ENCODE measurements around the gene MORC4.

DNA sequence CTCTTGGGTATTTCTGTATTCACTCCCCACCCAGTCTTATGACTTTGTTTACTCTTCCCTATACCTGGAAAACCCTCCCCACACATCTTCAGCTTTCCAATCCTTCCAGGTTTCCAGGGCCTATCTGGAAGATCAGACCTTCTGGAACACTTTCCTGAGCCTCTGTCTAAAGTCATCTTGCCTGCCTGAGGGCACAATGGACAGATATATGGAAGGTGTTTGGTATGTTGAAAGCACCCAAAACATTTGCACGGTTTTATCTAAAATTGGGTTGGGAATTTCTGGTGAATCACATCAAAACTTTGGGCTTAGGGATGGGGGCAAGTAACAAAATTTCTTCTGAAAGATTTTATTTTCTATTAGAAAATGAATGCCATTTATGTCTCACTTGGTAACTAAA is 63.8 kb downstream of the MORC4 start:
- TF ChIP-seq CTCF (IDR thresholded peaks at IDR 0.05) (no peak), POLR2A (IDR thresholded peaks at IDR 0.05) (no peak)

All from body of pancreas (tissue), 4 donors.